Measurements from ENCODE around the gene KATNBL1. TPM values are rescaled to one million over a fixed set of nuclear protein-coding genes. Genes with fewer than 3 reads are reported as not detected.

KATNBL1 gene
- 10 to 100 TPM; 25.7 to 42.8 (median 39.2) TPM for total RNA-seq

- intact Hi-C loops (cut with DNase I; ENCODE audit: low total_unique reads), result loop anchor here (5.0 kb wide), 1 partner anchor 147 kb away; no protein-coding TSS in a partner anchor
- WGBS, 2 donors, result 0 to 1% methylated on average over 28 to 53 of the region's 81 CpGs
- peak within 1 kb of the TSS; percentile 47 for H3K4me3 ChIP-seq (ENCODE audit: low read depth, poor library complexity, severe bottlenecking)
- TF ChIP-seq CTCF (IDR thresholded peaks at IDR 0.05) (peak in 1 of 3 donors; percentile 62), POLR2A (IDR thresholded peaks at IDR 0.05) (no peak)
- DNase-seq (ENCODE audit: low spot score in 2 of 2), result peak; percentile 93 to 99
Measured at GRCh38 chr15:34209421-34210282, at the start of gene KATNBL1. KATNBL1 (minus strand) TSS chr15:34210096; CDS start chr15:34163676, 46,420 bp downstream.

DNA sequence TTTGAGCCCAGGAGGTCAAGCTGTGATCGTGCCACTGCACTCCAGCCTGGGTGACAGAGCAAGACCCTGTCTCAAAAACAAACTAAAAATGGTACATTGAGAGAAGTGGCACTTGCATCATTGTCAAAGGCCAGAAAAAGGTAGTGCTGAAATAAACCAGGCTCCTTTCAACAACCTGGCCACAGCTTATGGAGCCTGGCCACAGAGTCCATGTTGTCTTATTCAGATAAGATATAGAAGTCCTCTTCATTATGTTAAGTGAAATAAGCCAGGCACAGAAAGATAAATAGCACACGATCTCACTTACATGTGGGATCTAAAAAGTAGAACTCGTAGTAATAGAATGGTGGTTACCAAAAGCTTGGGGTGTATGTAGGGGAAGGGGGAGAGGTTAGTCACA is 49.7 kb upstream of the KATNBL1 start:
- DNase-seq (ENCODE audit: low spot score in 2 of 2), result no peak
- TF ChIP-seq POLR2A (IDR thresholded peaks at IDR 0.05), result no peak
- no peak for TF ChIP-seq CTCF (IDR thresholded peaks at IDR 0.05)
- H3K4me3 ChIP-seq (ENCODE audit: low read depth, poor library complexity, severe bottlenecking), result no peak overlapping the region
- WGBS, 2 donors, result 95 to 97% methylated on average over 3 of the region's 3 CpGs
- intact Hi-C loops (cut with DNase I; ENCODE audit: low total_unique reads), result no loop called here

DNA sequence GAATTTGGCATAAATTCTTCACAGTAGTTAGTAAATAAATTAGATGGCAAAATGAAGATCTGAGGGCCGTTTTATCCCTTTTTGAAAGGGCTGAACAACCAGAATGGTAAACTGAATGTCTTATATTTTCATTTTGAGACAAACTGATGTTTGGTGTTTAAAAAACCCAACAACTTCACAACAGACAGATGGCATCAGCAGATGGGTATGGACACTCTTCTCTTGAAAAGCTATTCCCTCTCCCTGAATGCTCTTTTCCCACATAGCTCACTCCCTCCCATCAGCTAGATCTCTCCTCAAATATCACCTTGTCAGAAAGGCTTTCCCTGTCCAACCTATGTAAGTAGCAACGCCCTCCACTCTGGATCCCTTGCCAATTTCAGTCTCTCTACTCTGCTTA is 48.3 kb upstream of the KATNBL1 start:
- DNase-seq (ENCODE audit: low spot score in 2 of 2), result no peak
- 74 to 86% methylated on average over 2 of the region's 2 CpGs for WGBS, 2 donors
- TF ChIP-seq POLR2A (IDR thresholded peaks at IDR 0.05) (no peak), CTCF (IDR thresholded peaks at IDR 0.05) (no peak)
- intact Hi-C loops (cut with DNase I; ENCODE audit: low total_unique reads), result no loop called here
- H3K4me3 ChIP-seq (ENCODE audit: low read depth, poor library complexity, severe bottlenecking), result no peak overlapping the region

DNA sequence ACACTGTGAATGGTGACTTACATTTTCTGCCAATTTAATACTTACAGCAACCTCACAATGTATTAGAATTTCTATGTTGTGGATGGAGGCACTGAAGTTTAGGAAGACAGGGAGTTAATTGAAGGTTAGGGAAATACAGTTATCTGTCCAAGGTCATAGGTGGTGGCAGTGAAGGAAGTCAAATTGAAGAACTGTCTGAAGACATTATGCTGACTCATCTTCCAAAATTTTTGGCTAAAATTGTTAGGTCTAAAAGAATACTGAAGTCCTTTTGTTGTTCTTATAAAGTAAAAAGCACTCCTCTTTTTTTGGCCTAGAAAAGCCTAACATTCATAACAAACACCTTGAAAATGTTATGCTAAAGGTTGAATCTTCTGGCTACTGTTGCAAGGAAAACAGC is 42.6 kb upstream of the KATNBL1 start:
- no peak overlapping the region for H3K4me3 ChIP-seq (ENCODE audit: low read depth, poor library complexity, severe bottlenecking)
- no peak for DNase-seq (ENCODE audit: low spot score in 2 of 2)
- intact Hi-C loops (cut with DNase I; ENCODE audit: low total_unique reads), result no loop called here
- no peak for TF ChIP-seq POLR2A (IDR thresholded peaks at IDR 0.05)

DNA sequence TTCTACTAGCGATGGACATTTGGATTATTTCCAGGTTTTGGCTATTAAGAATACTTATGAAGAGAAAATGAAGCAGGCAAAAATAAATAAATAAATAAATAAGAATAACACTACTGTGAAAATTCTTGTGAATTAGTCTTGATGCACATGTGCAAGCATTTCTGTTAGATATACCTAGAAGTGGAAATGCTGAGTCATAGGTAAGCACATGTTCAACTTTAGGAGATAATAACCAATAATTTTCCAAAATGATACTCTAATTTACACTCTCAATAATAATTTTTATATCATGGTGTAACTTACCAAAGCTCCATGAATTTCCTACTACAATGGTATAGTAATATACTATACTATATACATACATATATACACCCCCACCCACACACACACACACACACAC is 38.3 kb upstream of the KATNBL1 start:
- no peak overlapping the region for H3K4me3 ChIP-seq (ENCODE audit: low read depth, poor library complexity, severe bottlenecking)
- intact Hi-C loops (cut with DNase I; ENCODE audit: low total_unique reads), result no loop called here
- DNase-seq (ENCODE audit: low spot score in 2 of 2), result no peak
- WGBS, 2 donors, result 98 to 100% methylated on average over 1 of the region's 1 CpG
- TF ChIP-seq POLR2A (IDR thresholded peaks at IDR 0.05) (no peak), CTCF (IDR thresholded peaks at IDR 0.05) (no peak)

DNA sequence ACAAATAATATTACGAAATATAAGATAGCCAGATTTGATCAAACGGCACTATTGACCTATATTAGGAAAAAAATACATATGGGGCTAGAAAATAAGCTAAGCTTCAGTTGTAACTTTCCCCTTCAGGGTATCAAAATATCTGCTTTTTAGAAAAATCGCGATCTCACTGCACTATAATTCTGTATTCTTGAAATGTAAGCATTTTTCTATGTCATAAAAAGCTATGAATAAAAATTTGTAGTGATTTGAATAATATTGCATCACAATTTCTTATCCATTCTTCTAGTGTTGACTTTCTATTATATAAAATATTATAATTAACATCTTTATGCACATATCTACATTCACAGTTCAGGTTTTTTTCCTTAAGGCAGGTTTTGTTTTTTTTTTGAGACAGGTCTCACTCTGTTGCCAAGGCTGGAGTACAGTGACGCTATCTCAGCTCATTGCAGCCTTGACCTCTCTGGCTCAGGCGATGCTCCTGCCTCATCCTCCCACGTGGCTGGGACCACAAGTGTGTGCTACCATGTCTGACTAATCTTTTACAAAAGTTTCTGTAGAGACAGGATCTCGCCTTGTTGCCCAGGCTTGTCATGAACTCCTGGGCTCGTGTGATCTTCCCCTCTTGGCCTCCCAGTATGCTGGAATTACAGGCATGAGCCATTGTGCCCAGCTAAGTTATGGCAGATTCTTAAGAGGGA is 36.5 kb upstream of the KATNBL1 start:
- intact Hi-C loops (cut with DNase I; ENCODE audit: low total_unique reads), result no loop called here
- H3K4me3 ChIP-seq (ENCODE audit: low read depth, poor library complexity, severe bottlenecking), result no peak overlapping the region
- WGBS, 2 donors, result 81 to 82% methylated on average over 9 of the region's 9 CpGs
- no peak for DNase-seq (ENCODE audit: low spot score in 2 of 2)
- TF ChIP-seq POLR2A (IDR thresholded peaks at IDR 0.05) (no peak), CTCF (IDR thresholded peaks at IDR 0.05) (no peak)

Data from lower leg skin (tissue), 4 donors.